Stomach (tissue), 9 donors: ENCODE results near the gene CDCA5. TPM values are rescaled to one million over a fixed set of nuclear protein-coding genes. Genes with fewer than 3 reads are reported as not detected.
A peak's percentile ranks its signal among the peaks of the same experiment; 100 is the strongest.

Source experiments
- DNase-seq, 2 donors: peaks; one replicate each; pipeline versions ENCODE4 v3.0.0 to v3.0.0-alpha.2; 2013 to 2019
- H3K27ac ChIP-seq, 5 donors: fragments of 200-600 bp in 4 of 5; sonication (generic) in 4 of 5; one replicate each; pipeline ENCODE4 v1.5.1; 2013 to 2019; ENCODE audit warnings: mild to moderate bottlenecking in 1 of 5, moderate library complexity in 1 of 5
- H3K27me3 ChIP-seq, 3 donors: fragments of 200-600 bp; sonication (generic); one replicate each; pipeline ENCODE4 v1.5.1; 2017 to 2019; ENCODE audit warnings: mixed run types in 1 of 3
- H3K36me3 ChIP-seq, 4 donors: fragments of 200-600 bp; sonication (generic); 1 replicate in 3 of 4; 2 replicates in 1 of 4; pipeline ENCODE4 v1.5.1; 2016 to 2019
- H3K4me1 ChIP-seq, 4 donors: fragments of 200-600 bp; sonication (generic); one replicate each; pipeline ENCODE4 v1.5.1; 2016 to 2019
- H3K4me3 ChIP-seq, 4 donors: fragments of 200-600 bp; sonication (generic) in 3 of 4; one replicate each; pipeline ENCODE4 v1.5.1; 2016 to 2019; ENCODE audit warnings: mild to moderate bottlenecking in 1 of 4
- H3K9me3 ChIP-seq, 4 donors: fragments of 200-600 bp; sonication (generic); one replicate each; pipeline ENCODE4 v1.5.1; 2016 to 2019
- CTCF ChIP-seq, 7 experiments: fragments of 450-650 bp in 4 of 7; fragments of 200-600 bp in 3 of 7; sonication (generic) in 3 of 7; IDR thresholded peaks; one replicate each; pipeline ENCODE4 v1.5.1; 2016 to 2019; ENCODE audit warnings: antibody characterized with exemption in 7 of 7, control low read depth in 2 of 7, mild to moderate bottlenecking in 1 of 7
- EP300 ChIP-seq: sonication (generic); formaldehyde crosslinking; IDR thresholded peaks from one replicate; pipeline ENCODE4 v1.6.1; 2017; ENCODE audit warnings: antibody characterized with exemption
- POLR2A ChIP-seq, 4 donors: fragments of 450-650 bp; IDR thresholded peaks; one replicate each; pipeline ENCODE4 v1.6.1; 2016; ENCODE audit warnings: antibody characterized with exemption in 4 of 4, control low read depth in 2 of 4, mild to moderate bottlenecking in 1 of 4, moderate library complexity in 1 of 4
- POLR2AphosphoS5 ChIP-seq, 3 donors: sonication (generic); formaldehyde crosslinking; IDR thresholded peaks; one replicate each; pipeline ENCODE4 v1.6.1; 2016; ENCODE audit warnings: antibody characterized with exemption in 3 of 3
- WGBS, 5 donors: extraction: QIAGEN DNeasy Blood & Tissue Kit in 3 of 5; methylation state at CpG; one replicate each; pipeline versions ENCODE4 v1.1.5 to v1.1.7; 2013 to 2018; 5-methylcytosine and 5-hydroxymethylcytosine counted together
- intact Hi-C: fragments of 100-400 bp; cut with DNase I; formaldehyde crosslinking; loops from one replicate; pipeline ENCODE4 v1.15.1; 2023; ENCODE audit warnings: low total_unique reads
- polyA plus RNA-seq, 3 donors: library from polyadenylated mRNA; stranded (reverse); fragments of 200-250 nt; gene quantifications; one replicate each; pipeline ENCODE4 v1.2.3, GENCODE V29; 2013
- total RNA-seq, 5 donors: library from RNA; depleted of rRNA; stranded (reverse); fragments of >200 nt; gene quantifications; one replicate each; pipeline versions ENCODE4 v1.1.0 to v1.2.3, GENCODE V29; 2014 to 2016
- donor health status: healthy with polysubstance abuse.
- donor health status: Bipolar disorder and iron deficiency.
- donor health status: healthy.

CDCA5 gene
- total and polyA plus RNA-seq, 8 donors, result 1.4 to 9.1 (median 3.1) TPM

- Histone ChIP-seq H3K27me3 (no peaks in the 10 kb centered on the region), H3K4me1 (peaks cover 18 to 79% (median 56%) of the 10 kb centered on the region in 4 donors), H3K36me3 (peaks cover 0 to 35% (median 30%) of the 10 kb centered on the region in 4 donors), H3K9me3 (no peaks in the 10 kb centered on the region), H3K27ac (peak overlapping the region in 2 of 5 donors; percentile 17 to 64), H3K4me3 (no peak overlapping the region)
- intact Hi-C loops, result no loop called here
- 81 to 89% (median 84%) methylated on average over 6 of the region's 6 CpGs for WGBS, 5 donors
- TF ChIP-seq CTCF (IDR thresholded peaks at IDR 0.05) (no peak), POLR2A (IDR thresholded peaks at IDR 0.05) (no peak), POLR2AphosphoS5 (IDR thresholded peaks at IDR 0.05) (no peak), EP300 (no peak)
- DNase-seq, result no peak
These were observed 17.0 kb upstream of the CDCA5 start for GRCh38 chr11:65100674-65101350.

- intact Hi-C loops, result no loop called here
- Histone ChIP-seq H3K4me3 (peak overlapping the region; percentile 80 to 97 (median 85)), H3K36me3 (peaks cover 0 to 20% (median 18%) of the 10 kb centered on the region in 4 donors), H3K27me3 (no peaks in the 10 kb centered on the region), H3K9me3 (no peaks in the 10 kb centered on the region), H3K4me1 (peaks cover 7 to 47% (median 31%) of the 10 kb centered on the region in 4 donors), H3K27ac (peak overlapping the region; percentile 92 to 97 (median 96))
- 24 to 31% (median 25%) methylated on average over 7 to 8 of the region's 8 CpGs for WGBS, 5 donors
- DNase-seq, result no peak
- TF ChIP-seq POLR2A (IDR thresholded peaks at IDR 0.05) (no peak), POLR2AphosphoS5 (IDR thresholded peaks at IDR 0.05) (no peak), EP300 (no peak), CTCF (IDR thresholded peaks at IDR 0.05) (no peak)
These were observed 13.1 kb upstream of the CDCA5 start for GRCh38 chr11:65096926-65097325.

GRCh38 chr11:65095974-65096806, 12.3 kb upstream of the CDCA5 start, which contains the start of gene VPS51:
Gene VPS51 (plus strand): TSS chr11:65096214. CDS start chr11:65096251, 37 bp downstream.
- H3K4me1 ChIP-seq, result peaks cover 7 to 40% (median 28%) of the 10 kb centered on the region in 4 donors
- no peaks in the 10 kb centered on the region for H3K27me3 ChIP-seq
- H3K9me3 ChIP-seq, result no peaks in the 10 kb centered on the region
- intact Hi-C loops, result no loop called here
- WGBS, 5 donors, result 0 to 1% (median 1%) methylated on average over 34 to 52 of the region's 52 CpGs
- DNase-seq, result peak; percentile 92 to 96
- peak within 1 kb of the TSS; percentile 92 to 97 (median 96) for H3K27ac ChIP-seq
- H3K36me3 ChIP-seq, result peaks cover 0 to 20% (median 18%) of the 10 kb centered on the region in 4 donors
- H3K4me3 ChIP-seq, result peak within 1 kb of the TSS; percentile 80 to 97 (median 85)
- TF ChIP-seq CTCF (IDR thresholded peaks at IDR 0.05) (peak in 1 of 7 experiments; percentile 37), POLR2AphosphoS5 (IDR thresholded peaks at IDR 0.05) (peak; percentile 87 to 96 (median 89)), POLR2A (IDR thresholded peaks at IDR 0.05) (no peak)

- WGBS, 5 donors, result 70 to 82% (median 76%) methylated on average over 22 of the region's 22 CpGs
- H3K9me3 ChIP-seq, result no peaks in the 10 kb centered on the region
- DNase-seq, result no peak
- TF ChIP-seq CTCF (IDR thresholded peaks at IDR 0.05) (no peak), EP300 (no peak), POLR2A (IDR thresholded peaks at IDR 0.05) (no peak), POLR2AphosphoS5 (IDR thresholded peaks at IDR 0.05) (no peak)
- H3K27me3 ChIP-seq, result no peaks in the 10 kb centered on the region
- peaks cover 7 to 34% (median 25%) of the 10 kb centered on the region in 4 donors for H3K4me1 ChIP-seq
- H3K4me3 ChIP-seq, result peak overlapping the region; percentile 80 to 97 (median 85)
- H3K36me3 ChIP-seq, result peaks cover 0 to 20% (median 16%) of the 10 kb centered on the region in 4 donors
- peak overlapping the region in 4 of 5 donors; percentile 92 to 97 (median 95) for H3K27ac ChIP-seq
- intact Hi-C loops, result no loop called here
These were observed 11.6 kb upstream of the CDCA5 start for GRCh38 chr11:65095427-65095826.
